Measurements from ENCODE around the gene RO60. TPM values are rescaled to one million over a fixed set of nuclear protein-coding genes. Genes with fewer than 3 reads are reported as not detected.

The RO60 gene
- polyA plus RNA-seq, 1 of the 3 experiments (the other 2 are of a cell fraction) = 6.4 TPM

- Histone ChIP-seq H4K20me1 (ENCODE audit: insufficient read depth) (peaks cover 56% of the 10 kb centered on the region), H3K27me3 (ENCODE audit: insufficient read depth) (no peaks in the 10 kb centered on the region), H3K4me1 (ENCODE audit: control insufficient read depth in 1 of 2, insufficient read depth in 2 of 2, low read depth in 1 of 2, low read length in 1 of 2) (peaks cover 9 to 14% of the 10 kb centered on the region in 2 experiments; a peak in 3 of 4 replicates), H3K79me2 (ENCODE audit: insufficient read depth) (peaks cover 94% of the 10 kb centered on the region), H3F3A (replicated peaks; ENCODE audit: insufficient read depth) (peaks cover 4% of the 10 kb centered on the region), H3K27ac (ENCODE audit: low read depth in 2 of 2, low read length in 1 of 2) (no peak overlapping the region), H3K4me2 (no peak overlapping the region), H3K36me3 (replicated peaks in 1 of 2; ENCODE audit: control insufficient read depth in 1 of 2, insufficient read depth in 2 of 2, low read length in 1 of 2) (peaks cover 8 to 21% of the 10 kb centered on the region in 2 experiments), H2AFZ (ENCODE audit: low read depth) (no peak overlapping the region), H3K4me3 (ENCODE audit: low read depth in 2 of 2, low read length in 1 of 2) (no peak overlapping the region), H3K9me3 (no peaks in the 10 kb centered on the region), H3K9ac (no peak overlapping the region), H3K9me2 (no peaks in the 10 kb centered on the region)
- DNase-seq = no peak
- CTCF ChIA-PET = interaction anchor here (0.6 kb wide), 1 partner anchor 10 kb away, joined by 3 read pairs; no protein-coding TSS in a partner anchor
- POLR2A ChIA-PET = no interaction called here
- no peak for TF ChIP-seq MAX (IDR thresholded peaks at IDR 0.05; ENCODE audit: low read depth)
- TF ChIP-seq ZBTB33 (IDR thresholded peaks at IDR 0.05; ENCODE audit: borderline replicate concordance, low read depth) = no peak
- no peak for TF ChIP-seq MXI1 (IDR thresholded peaks at IDR 0.05; ENCODE audit: low read depth, low read length)
- no peak for TF ChIP-seq SMC3 (IDR thresholded peaks at IDR 0.05; ENCODE audit: low read depth, low read length)
Measured at GRCh38 chr1:193065954-193066353, 6.5 kb downstream of the RO60 start.

GRCh38 chr1:193066606-193067005 is 7.2 kb downstream of the RO60 start:
- no peak overlapping the region for H3K9ac ChIP-seq
- no peaks in the 10 kb centered on the region for H3K27me3 ChIP-seq (ENCODE audit: insufficient read depth)
- no peak overlapping the region for H3K27ac ChIP-seq (ENCODE audit: low read depth in 2 of 2, low read length in 1 of 2)
- no peak overlapping the region for H3K4me3 ChIP-seq (ENCODE audit: low read depth in 2 of 2, low read length in 1 of 2)
- H2AFZ ChIP-seq (ENCODE audit: low read depth) = no peak overlapping the region
- no peaks in the 10 kb centered on the region for H3K9me2 ChIP-seq
- H3K4me2 ChIP-seq = no peak overlapping the region
- H3K36me3 ChIP-seq (replicated peaks in 1 of 2; ENCODE audit: control insufficient read depth in 1 of 2, insufficient read depth in 2 of 2, low read length in 1 of 2) = peaks cover 8 to 28% of the 10 kb centered on the region in 2 experiments
- no peak for DNase-seq
- ChIA-PET CTCF (no interaction called here), POLR2A (no interaction called here)
- 99% methylated on average over 4 of the region's 4 CpGs for WGBS (ENCODE audit: low lambda C conversion rate)
- H3K9me3 ChIP-seq = no peaks in the 10 kb centered on the region
- peaks cover 50% of the 10 kb centered on the region for H4K20me1 ChIP-seq (ENCODE audit: insufficient read depth)
- peaks cover 88% of the 10 kb centered on the region for H3K79me2 ChIP-seq (ENCODE audit: insufficient read depth)
- peaks cover 4% of the 10 kb centered on the region for H3F3A ChIP-seq (replicated peaks; ENCODE audit: insufficient read depth)
- peaks cover 7 to 8% of the 10 kb centered on the region in 2 experiments; a peak in 3 of 4 replicates for H3K4me1 ChIP-seq (ENCODE audit: control insufficient read depth in 1 of 2, insufficient read depth in 2 of 2, low read depth in 1 of 2, low read length in 1 of 2)
- no peak for TF ChIP-seq MAX (IDR thresholded peaks at IDR 0.05; ENCODE audit: low read depth)
- no peak for TF ChIP-seq RCOR1 (IDR thresholded peaks at IDR 0.05; ENCODE audit: low read length)
- no peak for TF ChIP-seq RXRA (IDR thresholded peaks at IDR 0.05; ENCODE audit: borderline replicate concordance, low read depth)
- TF ChIP-seq REST (IDR thresholded peaks at IDR 0.05; ENCODE audit: low read depth, low read length) = no peak
- no peak for TF ChIP-seq GATA2 (CRISPR knock-in tag; IDR thresholded peaks at IDR 0.05)
- TF ChIP-seq SIN3A (IDR thresholded peaks at IDR 0.05; ENCODE audit: borderline replicate concordance, low read depth, low read length) = no peak
- TF ChIP-seq RAD21 (IDR thresholded peaks at IDR 0.05; ENCODE audit: low read length) = no peak
- TF ChIP-seq IRF3 (IDR thresholded peaks at IDR 0.05; ENCODE audit: low read depth, low read length) = no peak
- TF ChIP-seq CTCF (IDR thresholded peaks at IDR 0.05) = no peak
- no peak for TF ChIP-seq USF2 (IDR thresholded peaks at IDR 0.05; ENCODE audit: borderline replicate concordance, low read depth, low read length)
- no peak for TF ChIP-seq ZBTB33 (IDR thresholded peaks at IDR 0.05; ENCODE audit: borderline replicate concordance, low read depth)
